ENCODE measurements around the gene CEMP1.
"Not testable (repeated sequence)": the region's sequence is repeated elsewhere in the genome, so short reads cannot be mapped to it uniquely, and the experiment has no call there.

DNA sequence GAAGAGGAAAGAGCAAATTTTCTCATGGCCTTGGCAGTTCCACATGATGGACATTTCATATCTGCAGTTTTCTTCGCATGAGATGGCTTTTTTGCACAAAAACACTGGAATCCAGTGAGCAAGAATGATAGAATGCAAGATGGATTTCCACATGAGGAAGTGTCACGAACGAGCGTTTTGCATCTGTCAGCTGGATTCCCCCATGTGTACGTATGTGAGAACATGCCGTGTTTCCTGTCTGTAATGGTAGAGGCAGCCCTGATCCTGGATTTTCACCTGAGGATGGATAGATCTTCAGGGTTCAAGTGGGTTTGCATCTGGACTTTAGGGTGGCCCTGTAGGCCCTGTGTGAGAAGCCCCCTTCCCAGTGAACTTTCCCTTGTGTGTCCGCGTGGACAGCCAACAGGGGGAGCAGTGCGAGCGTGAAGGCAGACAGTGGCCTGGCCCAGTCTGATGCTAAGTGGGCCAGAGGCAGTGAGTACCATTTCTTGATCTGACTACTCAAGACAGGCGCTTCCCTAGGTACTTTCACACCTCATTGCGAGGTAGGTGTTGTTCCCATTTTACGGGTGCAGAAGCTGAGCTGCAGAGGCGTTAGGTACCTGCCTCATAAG lies 8.7 kb upstream of the CEMP1 start:
- TF ChIP-seq, protein P1, sequence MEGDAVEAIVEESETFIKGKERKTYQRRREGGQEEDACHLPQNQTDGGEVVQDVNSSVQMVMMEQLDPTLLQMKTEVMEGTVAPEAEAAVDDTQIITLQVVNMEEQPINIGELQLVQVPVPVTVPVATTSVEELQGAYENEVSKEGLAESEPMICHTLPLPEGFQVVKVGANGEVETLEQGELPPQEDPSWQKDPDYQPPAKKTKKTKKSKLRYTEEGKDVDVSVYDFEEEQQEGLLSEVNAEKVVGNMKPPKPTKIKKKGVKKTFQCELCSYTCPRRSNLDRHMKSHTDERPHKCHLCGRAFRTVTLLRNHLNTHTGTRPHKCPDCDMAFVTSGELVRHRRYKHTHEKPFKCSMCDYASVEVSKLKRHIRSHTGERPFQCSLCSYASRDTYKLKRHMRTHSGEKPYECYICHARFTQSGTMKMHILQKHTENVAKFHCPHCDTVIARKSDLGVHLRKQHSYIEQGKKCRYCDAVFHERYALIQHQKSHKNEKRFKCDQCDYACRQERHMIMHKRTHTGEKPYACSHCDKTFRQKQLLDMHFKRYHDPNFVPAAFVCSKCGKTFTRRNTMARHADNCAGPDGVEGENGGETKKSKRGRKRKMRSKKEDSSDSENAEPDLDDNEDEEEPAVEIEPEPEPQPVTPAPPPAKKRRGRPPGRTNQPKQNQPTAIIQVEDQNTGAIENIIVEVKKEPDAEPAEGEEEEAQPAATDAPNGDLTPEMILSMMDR (IDR thresholded peaks at IDR 0.05; ENCODE audit: insufficient read depth, low read length): not testable (repeated sequence)
- TF ChIP-seq POLR2AphosphoS5 (IDR thresholded peaks at IDR 0.05; ENCODE audit: low read depth): not testable (repeated sequence)
